HCT116 (cell line): ENCODE data around the gene ZNF32. TPM values are rescaled to one million over a fixed set of nuclear protein-coding genes. Genes with fewer than 3 reads are reported as not detected.

ENCODE experiments used
- ATAC-seq: fragments of 200-7000 bp; cut with Tn5 transposase; 2 replicates; pipeline ENCODE4 v1.9.1; 2020; ENCODE audit warnings: mild to moderate bottlenecking, moderate library complexity
- BruUV-seq: library from RNA; stranded (reverse); fragments of 400-500 nt; replicated peaks from 2 replicates; lab custom pipeline; 2021; lab: Mats Ljungman, UMichigan
- CTCF ChIA-PET: fragments of 300-600 bp; sonication (Branson Sonifier 250); formaldehyde crosslinking; loops from one replicate; lab custom pipeline; 2021; ENCODE audit warnings: antibody characterized with exemption; lab: Charles Lee
- POLR2A ChIA-PET: fragments of 300-600, 350-600 bp; sonication (Branson Sonifier 250); formaldehyde crosslinking; loops from one replicate; lab custom pipeline; 2021; ENCODE audit warnings: antibody characterized with exemption; lab: Charles Lee
- RAD21 ChIA-PET, 2 experiments: fragments of 300-600 bp; sonication (Branson Sonifier 250); formaldehyde crosslinking; loops; one replicate each; lab custom pipeline; 2023; ENCODE audit warnings: low total read pairs in 2 of 2; ENCODE audit not compliant: uncharacterized antibody in 2 of 2, unreplicated experiment in 2 of 2, low non-redundant PET in 1 of 2; lab: Charles Lee
- DNase-seq: peaks from one replicate; pipeline ENCODE4 v3.0.0-alpha.2; 2010; ENCODE audit warnings: low read depth, low spot score
- H2AFZ ChIP-seq: fragments of 200-600 bp; shearing (Covaris generic), sonication (generic); 2 replicates; pipeline ENCODE4 v1.6.1; 2017; ENCODE audit warnings: low read depth, mixed run types, mixed read lengths, antibody characterized with exemption, low read length; ENCODE audit not compliant: poor library complexity, severe bottlenecking
- H3K27ac ChIP-seq: 2 replicates; pipeline ENCODE4 v1.5.1; 2012; ENCODE audit warnings: low read depth, low read length
- H3K27me3 ChIP-seq: fragments of 200-600 bp; sonication (generic); 2 replicates; pipeline ENCODE4 v1.6.1; 2016; ENCODE audit warnings: mixed run types, low read length, mixed read lengths; ENCODE audit not compliant: insufficient read depth
- H3K36me3 ChIP-seq, 2 experiments: fragments of 200-500 bp in 1 of 2; fragments of 200-600 bp in 1 of 2; sonication (Bioruptor generic) in 1 of 2; sonication (generic) in 1 of 2; 2 replicates each; pipeline versions ENCODE4 v1.5.1 to v1.6.1; 2014 to 2016; ENCODE audit warnings: low read length in 2 of 2, inconsistent platforms in 1 of 2, mixed read lengths in 1 of 2, mixed run types in 1 of 2; ENCODE audit not compliant: insufficient read depth in 2 of 2, control insufficient read depth in 1 of 2
- H3K4me1 ChIP-seq, 2 experiments: fragments of 200-600 bp in 1 of 2; sonication (generic) in 1 of 2; 2 replicates each; pipeline versions ENCODE4 v1.5.1 to v1.6.1; 2012 to 2017; ENCODE audit warnings: low read length in 2 of 2, inconsistent platforms in 1 of 2, mild to moderate bottlenecking in 1 of 2, mixed read lengths in 1 of 2, mixed run types in 1 of 2, moderate library complexity in 1 of 2; ENCODE audit not compliant: insufficient read depth in 2 of 2, control insufficient read depth in 1 of 2
- H3K4me2 ChIP-seq: fragments of 200-600 bp; sonication (generic); 2 replicates; pipeline ENCODE4 v1.6.1; 2017; ENCODE audit warnings: mixed run types, low read length, mixed read lengths
- H3K4me3 ChIP-seq, 2 experiments: fragments of 200-600 bp in 1 of 2; sonication (generic) in 1 of 2; replicated peaks in 1 of 2; 2 replicates each; pipeline ENCODE4 v1.5.1; 2011 to 2016; ENCODE audit warnings: low read length in 2 of 2, control low read depth in 1 of 2, low read depth in 1 of 2, mild to moderate bottlenecking in 1 of 2, mixed read lengths in 1 of 2, mixed run types in 1 of 2
- H3K79me2 ChIP-seq: fragments of 200-600 bp; sonication (generic); 2 replicates; pipeline ENCODE4 v1.6.1; 2017; ENCODE audit warnings: mild to moderate bottlenecking, mixed run types, low read length, moderate library complexity, mixed read lengths; ENCODE audit not compliant: insufficient read depth
- H3K9ac ChIP-seq: fragments of 200-600 bp; sonication (generic); 2 replicates; pipeline ENCODE4 v1.6.1; 2016; ENCODE audit warnings: low read length, mixed read lengths
- H3K9me2 ChIP-seq: fragments of 200-600 bp; sonication (generic), shearing (Covaris generic); 2 replicates; pipeline ENCODE4 v1.6.1; 2017; ENCODE audit warnings: mixed run types, mild to moderate bottlenecking, moderate library complexity; ENCODE audit not compliant: insufficient read depth
- H3K9me3 ChIP-seq, 2 experiments: fragments of 200-500 bp in 1 of 2; fragments of 200-600 bp in 1 of 2; sonication (Bioruptor generic) in 1 of 2; sonication (generic) in 1 of 2; 2 replicates each; pipeline ENCODE4 v1.6.1; 2014 to 2017; ENCODE audit warnings: low read length in 2 of 2, mixed read lengths in 2 of 2, inconsistent platforms in 1 of 2, low read depth in 1 of 2, mild to moderate bottlenecking in 1 of 2, mixed run types in 1 of 2, moderate library complexity in 1 of 2; ENCODE audit not compliant: control insufficient read depth in 1 of 2, insufficient read depth in 1 of 2
- H4K20me1 ChIP-seq: fragments of 200-600 bp; sonication (generic), shearing (Covaris generic); 2 replicates; pipeline ENCODE4 v1.6.1; 2017; ENCODE audit warnings: mixed run types, mild to moderate bottlenecking, moderate library complexity; ENCODE audit not compliant: insufficient read depth
- ATF3 ChIP-seq: IDR thresholded peaks from 2 replicates; pipeline ENCODE4 v1.6.1; 2012
- CBX3 ChIP-seq: IDR thresholded peaks from 2 replicates; pipeline ENCODE4 v1.6.1; 2012; ENCODE audit warnings: low read depth
- CEBPB ChIP-seq: IDR thresholded peaks from 2 replicates; pipeline ENCODE4 v1.6.1; 2012; ENCODE audit warnings: low read depth
- CTCF ChIP-seq, 3 experiments: fragments of 200-600 bp in 1 of 3; sonication (generic) in 1 of 3; IDR thresholded peaks in 2 of 3; conservative IDR thresholded peaks in 1 of 3; 2 replicates each; pipeline ENCODE4 v1.5.1; 2012 to 2017; ENCODE audit warnings: low read depth in 2 of 3, low read length in 2 of 3, antibody characterized with exemption in 1 of 3, borderline replicate concordance in 1 of 3, control low read depth in 1 of 3, mild to moderate bottlenecking in 1 of 3, mixed read lengths in 1 of 3, mixed run types in 1 of 3, moderate library complexity in 1 of 3; ENCODE audit not compliant: insufficient read depth in 1 of 3
- EGR1 ChIP-seq: IDR thresholded peaks from 2 replicates; pipeline ENCODE4 v1.6.1; 2012; ENCODE audit warnings: low read depth
- ELF1 ChIP-seq: IDR thresholded peaks from 2 replicates; pipeline ENCODE4 v1.6.1; 2012; ENCODE audit warnings: low read depth, borderline replicate concordance
- EZH2 ChIP-seq: fragments of 200-600 bp; sonication (generic); IDR thresholded peaks from 2 replicates; pipeline ENCODE4 v1.6.1; 2017; ENCODE audit warnings: antibody characterized with exemption, mixed run types
- EZH2phosphoT487 ChIP-seq: fragments of 200-600 bp; IDR thresholded peaks from 2 replicates; pipeline ENCODE4 v1.6.1; 2018; ENCODE audit warnings: antibody characterized with exemption, borderline replicate concordance
- FOSL1 ChIP-seq: IDR thresholded peaks from 2 replicates; pipeline ENCODE4 v1.6.1; 2012; ENCODE audit warnings: low read depth
- JUND ChIP-seq: IDR thresholded peaks from 2 replicates; pipeline ENCODE4 v1.6.1; 2012
- POLR2A ChIP-seq: IDR thresholded peaks from 2 replicates; pipeline ENCODE4 v1.7.0; 2011; ENCODE audit warnings: borderline replicate concordance; ENCODE audit not compliant: insufficient read depth, insufficient read length; ENCODE audit errors: extremely low read depth
- POLR2AphosphoS5 ChIP-seq: IDR thresholded peaks from 2 replicates; pipeline ENCODE4 v1.6.1; 2011; ENCODE audit warnings: mild to moderate bottlenecking, low read depth, low read length, moderate library complexity
- RAD21 ChIP-seq: IDR thresholded peaks from 2 replicates; pipeline ENCODE4 v1.6.1; 2012; ENCODE audit warnings: low read depth, mild to moderate bottlenecking
- SIN3A ChIP-seq: IDR thresholded peaks from 2 replicates; pipeline ENCODE4 v1.6.1; 2012; ENCODE audit warnings: low read depth
- SP1 ChIP-seq: IDR thresholded peaks from 2 replicates; pipeline ENCODE4 v1.6.1; 2012; ENCODE audit warnings: low read depth
- SRF ChIP-seq: IDR thresholded peaks from 2 replicates; pipeline ENCODE4 v1.6.1; 2012; ENCODE audit warnings: low read depth
- TCF7L2 ChIP-seq: IDR thresholded peaks from 2 replicates; pipeline ENCODE4 v1.7.0; 2011; ENCODE audit warnings: borderline replicate concordance, inconsistent platforms; ENCODE audit not compliant: insufficient read depth, insufficient read length; ENCODE audit errors: extremely low read depth
- YY1 ChIP-seq: IDR thresholded peaks from 2 replicates; pipeline ENCODE4 v1.6.1; 2011; ENCODE audit warnings: low read length, low read depth, moderate library complexity, mild to moderate bottlenecking; ENCODE audit not compliant: insufficient replicate concordance; ENCODE audit errors: extremely low read depth
- ZNF274 ChIP-seq: fragments of 200-500 bp; sonication (Bioruptor generic); IDR thresholded peaks from 2 replicates; pipeline ENCODE4 v1.6.1; 2014; ENCODE audit warnings: mild to moderate bottlenecking, low read depth, low read length, inconsistent platforms
- intact Hi-C: fragments of 100-400 bp; cut with micrococcal nuclease; formaldehyde crosslinking; loops from 2 replicates; pipeline ENCODE4 v1.10.0; 2022
- total RNA-seq: library from RNA; stranded (reverse); gene quantifications from one replicate; pipeline ENCODE4 v1.2.1, GENCODE V29; 2021; ENCODE audit not compliant: unreplicated experiment
- TF ChIP-seq, protein P1 (sequence below): IDR thresholded peaks from 2 replicates; pipeline ENCODE4 v1.6.1; 2012

ZNF32 gene
- total RNA-seq, 1 experiment from 2014 or later, result 10.3 TPM

DNA sequence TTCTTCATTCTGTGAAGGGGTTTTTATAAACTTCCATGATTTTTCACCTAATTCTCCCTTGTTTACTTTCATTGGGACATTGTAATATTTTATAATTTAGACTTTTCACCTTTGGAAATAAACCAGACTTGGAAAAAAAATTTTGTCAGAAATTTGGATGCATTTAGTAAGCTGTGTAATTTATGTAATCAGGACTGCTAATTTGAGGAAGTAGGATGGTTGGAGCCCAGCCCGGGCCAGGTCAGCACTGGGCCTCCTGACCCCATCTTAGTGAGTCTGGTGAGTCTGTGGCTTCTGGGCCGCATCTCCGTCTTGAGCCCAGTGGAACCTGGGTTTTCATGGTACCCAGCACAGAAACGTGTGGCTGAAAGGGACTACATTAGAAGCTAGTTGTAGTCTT is 27.6 kb upstream of the ZNF32 start:
- Histone ChIP-seq H3K27ac (no peak overlapping the region), H3K4me3 (no peak overlapping the region), H3K36me3 (no peaks in the 10 kb centered on the region), H2AFZ (no peak overlapping the region), H3K9me3 (no peaks in the 10 kb centered on the region), H3K27me3 (no peaks in the 10 kb centered on the region), H4K20me1 (no peaks in the 10 kb centered on the region), H3K4me1 (peaks cover 6 to 11% of the 10 kb centered on the region in 2 experiments; a peak in 3 of 4 replicates), H3K4me2 (no peak overlapping the region), H3K79me2 (no peaks in the 10 kb centered on the region), H3K9ac (no peak overlapping the region), H3K9me2 (no peaks in the 10 kb centered on the region)
- no peak for ATAC-seq
- BruUV-seq, result no TSS peak
- TF ChIP-seq SP1 (no peak), RAD21 (no peak), EZH2 (no peak), TCF7L2 (no peak), SRF (no peak), CBX3 (no peak), FOSL1 (no peak), ELF1 (no peak), POLR2AphosphoS5 (no peak), EZH2phosphoT487 (no peak), ZNF274 (no peak), JUND (no peak), CEBPB (no peak), SIN3A (no peak), ATF3 (no peak), EGR1 (no peak), CTCF (IDR thresholded peaks at IDR 0.05 in 2 of 3, conservative IDR thresholded peaks at IDR 0.05 in 1 of 3; ENCODE audit: borderline replicate concordance in 1 of 3, insufficient read depth in 1 of 3, low read depth in 2 of 3, low read length in 2 of 3) (no peak), YY1 (no peak), POLR2A (no peak)
- TF ChIP-seq, protein P1, sequence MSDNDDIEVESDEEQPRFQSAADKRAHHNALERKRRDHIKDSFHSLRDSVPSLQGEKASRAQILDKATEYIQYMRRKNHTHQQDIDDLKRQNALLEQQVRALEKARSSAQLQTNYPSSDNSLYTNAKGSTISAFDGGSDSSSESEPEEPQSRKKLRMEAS, result no peak
- RAD21 ChIA-PET, result no interaction called here
- CTCF ChIA-PET, result no interaction called here
- no peak for DNase-seq
- intact Hi-C loops, result loop anchor here (10.0 kb wide), 1 partner anchor 208 kb away; no protein-coding TSS in a partner anchor
- POLR2A ChIA-PET, result no interaction called here
